LNCAP (cell line): ENCODE results near the gene ZNF568.

Experiments
- CTCF ChIP-seq: fragments of 450-650 bp; IDR thresholded peaks from 2 replicates; pipeline ENCODE4 v1.5.1; 2017; ENCODE audit warnings: mild to moderate bottlenecking

ZNF568 gene

DNA sequence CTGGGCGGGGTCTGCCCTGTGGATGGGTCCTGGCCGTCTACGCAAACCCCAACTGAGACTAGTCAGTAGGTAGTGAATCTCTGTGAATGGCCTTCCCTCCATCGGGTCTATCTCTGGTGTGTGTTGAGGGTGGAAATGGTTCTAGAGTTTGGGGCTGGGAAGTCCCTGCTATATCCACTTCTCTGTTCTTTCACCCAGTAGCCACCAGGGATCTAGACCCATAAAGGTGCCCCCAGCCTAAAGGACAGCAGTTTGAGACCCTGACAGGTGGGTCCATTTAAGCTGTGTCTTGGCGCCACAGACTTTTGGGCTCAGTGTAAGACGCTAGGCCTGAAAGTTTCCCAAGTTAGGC lies 57.7 kb downstream of the ZNF568 start:
- TF ChIP-seq CTCF, result no peak

DNA sequence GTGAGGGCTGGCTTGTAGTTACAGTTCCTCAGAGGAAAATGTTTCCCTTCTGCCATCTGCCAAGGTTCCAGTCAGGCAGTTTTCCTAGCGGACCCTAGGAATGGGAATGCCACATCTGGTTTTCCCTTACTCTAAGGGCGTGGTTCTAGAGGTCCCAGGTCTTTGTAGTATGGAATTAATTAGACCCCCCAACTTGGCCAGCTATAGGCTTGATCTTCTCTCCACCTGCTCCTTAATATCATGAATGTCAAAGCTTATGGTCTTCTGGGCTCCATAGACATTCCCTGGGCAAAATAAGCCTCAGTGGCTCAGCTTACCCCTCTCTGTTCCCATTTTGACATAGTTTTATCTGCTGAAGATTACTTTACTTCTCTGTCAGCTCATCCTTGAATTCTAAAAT lies 70.0 kb downstream of the ZNF568 start:
- TF ChIP-seq CTCF, result no peak

- TF ChIP-seq CTCF, result no peak
These were observed 70.5 kb downstream of the ZNF568 start for GRCh38 chr19:36986601-36987000.

- TF ChIP-seq CTCF, result no peak
These were observed 71.0 kb downstream of the ZNF568 start for GRCh38 chr19:36987091-36987490.

- TF ChIP-seq CTCF, result no peak
These were observed 81.2 kb downstream of the ZNF568 start for GRCh38 chr19:36997152-36997842.

DNA sequence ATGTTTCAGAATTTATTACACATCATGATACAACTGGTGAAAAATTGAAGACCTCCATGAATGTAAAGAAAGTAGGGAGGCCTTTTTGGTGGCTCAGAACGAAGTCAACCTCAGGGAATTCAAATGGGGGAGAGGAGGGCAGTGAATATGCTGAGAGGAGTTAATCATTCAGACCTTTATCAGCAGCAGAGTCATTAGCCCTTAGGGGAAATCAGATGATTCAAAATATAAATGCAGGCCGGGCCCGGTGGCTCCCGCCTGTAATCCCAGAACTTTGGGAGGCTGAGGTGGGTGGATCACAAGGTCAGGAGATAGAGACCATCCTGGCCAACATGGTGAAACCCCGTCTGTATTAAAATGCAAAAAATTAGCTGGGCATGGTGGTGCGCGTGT lies 81.7 kb downstream of the ZNF568 start:
- TF ChIP-seq CTCF, result no peak

GRCh38 chr19:36999313-36999712 lies 83.2 kb downstream of the ZNF568 start:
- no peak for TF ChIP-seq CTCF
